Osteoblast (primary cell): ENCODE results near the gene BLOC1S4. TPM values are rescaled to one million over a fixed set of nuclear protein-coding genes. Genes with fewer than 3 reads are reported as not detected.

Experiments
- DNase-seq: peaks from one replicate; pipeline ENCODE4 v3.0.0; 2011; ENCODE audit warnings: low spot score, mixed read lengths; ENCODE audit not compliant: insufficient read length; ENCODE audit errors: missing footprints
- H2AFZ ChIP-seq: 2 replicates; pipeline ENCODE4 v1.6.0; 2011; ENCODE audit warnings: mild to moderate bottlenecking, low read length
- H3K27ac ChIP-seq: 2 replicates; pipeline ENCODE4 v1.5.1; 2011; ENCODE audit warnings: mild to moderate bottlenecking, low read depth, low read length, moderate library complexity
- H3K27me3 ChIP-seq: 2 replicates; pipeline ENCODE4 v1.6.0; 2012; ENCODE audit warnings: mild to moderate bottlenecking, control low read depth, inconsistent platforms, low read length, moderate library complexity; ENCODE audit not compliant: insufficient read depth
- H3K36me3 ChIP-seq: 2 replicates; pipeline ENCODE4 v1.5.1; 2011; ENCODE audit warnings: mild to moderate bottlenecking, low read length, control low read depth, moderate library complexity; ENCODE audit not compliant: insufficient read depth
- H3K4me1 ChIP-seq: 2 replicates; pipeline ENCODE4 v1.5.1; 2011; ENCODE audit warnings: mild to moderate bottlenecking, low read length, control low read depth, moderate library complexity; ENCODE audit not compliant: insufficient read depth
- H3K4me2 ChIP-seq: 2 replicates; pipeline ENCODE4 v1.6.0; 2011; ENCODE audit warnings: mild to moderate bottlenecking, low read length; ENCODE audit not compliant: insufficient read depth
- H3K4me3 ChIP-seq: fragments of 200-600 bp; sonication (generic); 3 replicates; pipeline ENCODE4 v1.5.1; 2012; ENCODE audit warnings: mild to moderate bottlenecking, low read length, inconsistent platforms; ENCODE audit not compliant: insufficient read depth
- H3K79me2 ChIP-seq: 2 replicates; pipeline ENCODE4 v1.6.0; 2012; ENCODE audit warnings: mild to moderate bottlenecking, low read length, control low read depth, inconsistent platforms; ENCODE audit not compliant: insufficient read depth
- H3K9me3 ChIP-seq: 2 replicates; pipeline ENCODE4 v1.5.1; 2011; ENCODE audit warnings: low read depth, low read length, control low read depth
- H4K20me1 ChIP-seq: 2 replicates; pipeline ENCODE4 v1.6.0; 2012; ENCODE audit warnings: mild to moderate bottlenecking, low read length, control low read depth; ENCODE audit not compliant: insufficient read depth
- total RNA-seq: library from RNA; depleted of rRNA; stranded (reverse); fragments of >200 nt; gene quantifications from 2 replicates; pipeline ENCODE4 v1.2.3, GENCODE V29; 2012
- TF ChIP-seq, protein P1 (sequence below): IDR thresholded peaks from 2 replicates; pipeline ENCODE4 v1.5.1; 2011; ENCODE audit warnings: mild to moderate bottlenecking, low read depth, low read length, moderate library complexity; ENCODE audit errors: extremely low read depth

BLOC1S4 gene
- total RNA-seq, 1 donor: 10.9 TPM

GRCh38 chr4:6705646-6706045 is 10.3 kb upstream of the BLOC1S4 start:
- Histone ChIP-seq H3K27ac (no peak overlapping the region), H3K9me3 (no peaks in the 10 kb centered on the region), H3K36me3 (peaks cover 11% of the 10 kb centered on the region), H2AFZ (no peak overlapping the region), H3K4me2 (no peak overlapping the region), H3K27me3 (no peaks in the 10 kb centered on the region), H3K4me3 (no peak overlapping the region), H3K4me1 (peaks cover 18% of the 10 kb centered on the region), H3K79me2 (peaks cover 68% of the 10 kb centered on the region), H4K20me1 (peaks cover 28% of the 10 kb centered on the region)
- TF ChIP-seq, protein P1, sequence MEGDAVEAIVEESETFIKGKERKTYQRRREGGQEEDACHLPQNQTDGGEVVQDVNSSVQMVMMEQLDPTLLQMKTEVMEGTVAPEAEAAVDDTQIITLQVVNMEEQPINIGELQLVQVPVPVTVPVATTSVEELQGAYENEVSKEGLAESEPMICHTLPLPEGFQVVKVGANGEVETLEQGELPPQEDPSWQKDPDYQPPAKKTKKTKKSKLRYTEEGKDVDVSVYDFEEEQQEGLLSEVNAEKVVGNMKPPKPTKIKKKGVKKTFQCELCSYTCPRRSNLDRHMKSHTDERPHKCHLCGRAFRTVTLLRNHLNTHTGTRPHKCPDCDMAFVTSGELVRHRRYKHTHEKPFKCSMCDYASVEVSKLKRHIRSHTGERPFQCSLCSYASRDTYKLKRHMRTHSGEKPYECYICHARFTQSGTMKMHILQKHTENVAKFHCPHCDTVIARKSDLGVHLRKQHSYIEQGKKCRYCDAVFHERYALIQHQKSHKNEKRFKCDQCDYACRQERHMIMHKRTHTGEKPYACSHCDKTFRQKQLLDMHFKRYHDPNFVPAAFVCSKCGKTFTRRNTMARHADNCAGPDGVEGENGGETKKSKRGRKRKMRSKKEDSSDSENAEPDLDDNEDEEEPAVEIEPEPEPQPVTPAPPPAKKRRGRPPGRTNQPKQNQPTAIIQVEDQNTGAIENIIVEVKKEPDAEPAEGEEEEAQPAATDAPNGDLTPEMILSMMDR: no peak
- DNase-seq: no peak

DNA sequence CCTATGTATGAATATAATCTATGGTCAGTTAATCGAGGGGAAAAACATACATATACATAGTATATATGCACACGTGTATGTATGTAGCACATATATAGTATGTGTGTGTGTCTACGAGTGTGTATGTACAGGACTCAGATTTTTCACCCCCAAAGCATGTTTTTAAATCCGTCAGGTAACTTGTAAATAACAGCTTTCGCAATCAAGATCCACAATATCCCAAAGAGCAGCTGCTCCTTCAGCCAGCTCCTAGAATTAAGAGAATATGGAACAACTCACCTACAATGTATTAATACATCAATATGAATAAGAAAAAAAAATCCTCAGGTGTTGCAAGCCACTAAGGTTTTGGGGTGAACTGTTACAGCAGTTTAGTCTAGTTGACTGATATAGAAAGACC is 9.8 kb upstream of the BLOC1S4 start:
- Histone ChIP-seq H3K27ac (no peak overlapping the region), H3K9me3 (no peaks in the 10 kb centered on the region), H3K4me2 (no peak overlapping the region), H3K4me1 (peaks cover 19% of the 10 kb centered on the region), H4K20me1 (peaks cover 28% of the 10 kb centered on the region), H2AFZ (no peak overlapping the region), H3K79me2 (peaks cover 68% of the 10 kb centered on the region), H3K27me3 (peaks cover 3% of the 10 kb centered on the region), H3K4me3 (no peak overlapping the region), H3K36me3 (peaks cover 10% of the 10 kb centered on the region)
- TF ChIP-seq, protein P1: no peak
- no peak for DNase-seq

DNA sequence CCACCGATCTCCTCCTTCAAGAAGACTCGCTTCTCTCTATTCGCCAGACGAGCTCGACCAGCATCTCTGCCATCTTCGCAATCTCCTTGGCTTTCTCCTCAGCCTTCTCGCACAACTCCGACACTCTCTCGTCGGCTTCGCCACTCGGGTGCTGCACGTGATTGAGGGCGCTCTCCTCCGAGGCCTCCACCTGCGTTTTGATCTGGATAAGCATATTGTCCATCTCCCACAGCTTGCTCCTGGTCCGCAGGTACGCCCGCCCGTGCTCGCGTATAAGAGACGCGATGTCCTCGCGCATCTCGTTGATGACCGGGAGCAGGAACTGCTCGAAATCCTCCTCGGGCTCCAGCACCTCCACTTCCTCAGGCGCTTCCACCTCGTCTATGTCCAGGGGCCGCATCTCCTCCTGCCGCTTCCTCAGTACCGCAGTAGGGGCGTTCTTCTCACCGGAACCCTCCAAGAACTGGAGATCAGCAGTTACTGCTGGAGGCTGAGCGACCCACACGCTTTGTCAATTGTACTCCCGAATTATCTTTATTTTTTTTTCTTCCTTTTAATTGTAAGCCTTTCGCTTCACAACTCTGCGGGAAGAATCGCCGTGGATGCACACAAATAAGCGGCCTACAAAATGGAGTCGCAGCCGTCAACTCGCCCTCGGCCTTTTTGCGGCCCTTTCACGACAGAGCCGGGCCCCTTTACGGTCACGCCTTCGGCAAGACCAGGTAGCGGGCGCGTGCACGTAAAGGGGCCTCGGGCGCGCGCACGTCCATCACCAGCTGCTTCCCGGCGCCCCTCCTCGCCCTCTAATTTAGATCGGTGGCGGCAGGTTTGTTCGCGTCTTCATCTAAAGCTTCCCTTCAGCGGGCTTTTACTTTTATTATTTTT is 6.5 kb upstream of the BLOC1S4 start, which contains the start of gene MRFAP1L1:
Gene MRFAP1L1, minus strand, starts transcription at position 636 of the 885 bp plus-strand sequence. Its CDS starts 236 bp downstream, at position 400.
- peaks cover 25% of the 10 kb centered on the region for H4K20me1 ChIP-seq
- H3K4me3 ChIP-seq: peak within 1 kb of the TSS; percentile 90
- H3K9me3 ChIP-seq: no peaks in the 10 kb centered on the region
- peak; percentile 98 for DNase-seq
- H3K36me3 ChIP-seq: peaks cover 10% of the 10 kb centered on the region
- TF ChIP-seq, protein P1: no peak
- peak within 1 kb of the TSS; percentile 74 for H3K27ac ChIP-seq
- H2AFZ ChIP-seq: peak within 1 kb of the TSS; percentile 98
- H3K4me1 ChIP-seq: peaks cover 19% of the 10 kb centered on the region
- peaks cover 50% of the 10 kb centered on the region for H3K79me2 ChIP-seq
- peaks cover 3% of the 10 kb centered on the region for H3K27me3 ChIP-seq
- H3K4me2 ChIP-seq: peak within 1 kb of the TSS; percentile 99

- H4K20me1 ChIP-seq: peaks cover 25% of the 10 kb centered on the region
- peaks cover 10% of the 10 kb centered on the region for H3K36me3 ChIP-seq
- H2AFZ ChIP-seq: peak overlapping the region; percentile 98
- H3K79me2 ChIP-seq: peaks cover 43% of the 10 kb centered on the region
- peaks cover 19% of the 10 kb centered on the region for H3K4me1 ChIP-seq
- H3K27me3 ChIP-seq: peaks cover 3% of the 10 kb centered on the region
- H3K9me3 ChIP-seq: no peaks in the 10 kb centered on the region
- H3K27ac ChIP-seq: peak overlapping the region; percentile 23
- peak overlapping the region; percentile 90 for H3K4me3 ChIP-seq
- TF ChIP-seq, protein P1: no peak
- peak overlapping the region; percentile 99 for H3K4me2 ChIP-seq
- peak; percentile 53 for DNase-seq
Measured at GRCh38 chr4:6710282-6710681, 5.7 kb upstream of the BLOC1S4 start.
